Activated gamma-delta T cell treated with anti-CD3 and anti-CD28 coated beads, Interleukin-2, amount 50 U/mL, for 16 hours (primary cell): ENCODE results near the gene TNFRSF11A.
A peak's percentile ranks its signal among the peaks of the same experiment; 100 is the strongest.

ENCODE experiments used
- DNase-seq: peaks from one replicate; pipeline ENCODE4 v3.0.0-alpha.2; 2020; ENCODE audit warnings: low read depth

Gene TNFRSF11A

GRCh38 chr18:62418258-62418657, 93.1 kb downstream of the TNFRSF11A start:
- no peak for DNase-seq

DNA sequence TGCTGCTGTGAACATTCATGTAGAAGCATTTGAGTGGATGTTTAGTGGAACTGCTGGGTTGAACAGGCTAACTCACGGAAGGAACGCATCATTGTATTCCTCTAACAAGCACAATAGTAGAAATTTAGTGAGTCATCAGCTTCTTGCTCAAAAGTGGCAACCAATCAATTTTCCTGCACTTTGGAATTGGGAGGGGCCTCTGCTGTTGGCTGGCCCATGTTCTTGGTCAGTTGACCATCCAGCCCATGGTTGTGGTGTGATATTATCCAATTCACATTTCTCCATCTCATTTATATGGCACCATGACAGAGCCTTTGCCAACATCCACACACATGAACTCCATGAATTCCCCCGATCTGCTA, 95.0 kb downstream of the TNFRSF11A start:
- no peak for DNase-seq

GRCh38 chr18:62420513-62421209, 95.6 kb downstream of the TNFRSF11A start:
- peak; percentile 57 for DNase-seq

DNA sequence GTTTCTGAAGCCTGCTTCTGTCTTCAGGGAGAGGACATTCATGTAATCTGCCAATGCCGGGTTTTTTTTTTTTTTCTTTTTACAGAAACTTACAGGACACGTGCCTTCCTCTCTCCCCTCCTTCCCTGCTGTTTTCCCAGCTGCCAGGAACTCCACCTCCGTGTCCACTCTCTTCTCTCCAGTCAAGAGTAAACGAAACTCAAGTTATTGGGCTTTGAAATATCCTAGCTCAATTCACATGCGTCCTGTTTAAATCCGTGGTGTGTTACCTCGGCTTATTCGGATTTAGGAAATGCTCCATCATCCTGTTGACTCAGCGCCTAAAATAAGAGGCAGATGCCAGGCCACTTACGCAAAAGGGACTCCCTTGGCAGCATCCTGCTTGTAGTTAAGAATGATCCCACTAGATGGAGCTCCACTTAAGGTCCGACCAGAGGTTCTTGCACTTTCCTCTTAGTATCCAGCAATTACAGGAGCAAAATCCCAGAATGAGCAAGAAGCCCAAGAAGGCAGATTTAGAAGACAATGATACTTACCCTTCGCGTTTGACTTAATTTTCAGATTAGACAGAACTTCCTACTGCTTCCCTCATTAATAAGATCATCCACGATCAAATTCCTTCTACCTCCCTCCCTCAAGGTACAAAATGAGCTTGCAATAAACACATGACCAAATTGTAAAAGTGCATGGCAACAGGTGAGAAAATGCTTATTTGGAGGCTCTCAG, 100.5 kb downstream of the TNFRSF11A start:
- DNase-seq, result peak; percentile 29

GRCh38 chr18:62426191-62426488, 101.0 kb downstream of the TNFRSF11A start:
- no peak for DNase-seq

GRCh38 chr18:62432176-62432575, 107.1 kb downstream of the TNFRSF11A start:
- DNase-seq, result no peak

GRCh38 chr18:62434798-62435197, 109.7 kb downstream of the TNFRSF11A start:
- DNase-seq, result no peak

GRCh38 chr18:62435435-62436031, 110.4 kb downstream of the TNFRSF11A start:
- no peak for DNase-seq

DNA sequence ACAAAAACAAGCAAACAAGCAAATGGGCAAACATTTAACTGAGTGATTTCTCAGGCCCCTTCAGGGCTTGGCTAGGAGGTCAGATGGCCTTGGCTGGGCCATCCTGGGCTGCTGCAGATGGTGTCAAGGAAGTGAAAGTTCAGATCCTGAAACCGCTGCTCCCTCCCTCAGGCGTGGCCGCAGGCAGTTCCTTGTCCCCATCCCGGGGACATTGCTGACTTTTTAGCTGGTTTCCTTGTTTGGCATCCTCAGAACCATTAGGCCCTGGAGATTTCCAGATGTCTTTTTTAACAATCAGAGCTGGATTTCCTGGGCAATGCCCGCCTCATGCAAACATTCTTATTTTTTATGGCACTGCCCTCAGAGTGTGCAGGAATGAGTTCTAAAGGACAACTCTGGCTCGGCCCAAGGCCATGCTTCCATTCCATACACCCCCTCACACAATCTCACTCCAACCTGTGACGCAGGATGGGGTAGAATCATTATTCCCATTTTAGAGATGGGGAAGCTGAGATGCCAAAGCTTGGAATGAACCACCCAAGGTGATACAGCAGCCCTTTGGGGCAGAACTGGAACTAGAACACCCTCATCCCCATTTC, 111.6 kb downstream of the TNFRSF11A start:
- DNase-seq, result no peak

DNA sequence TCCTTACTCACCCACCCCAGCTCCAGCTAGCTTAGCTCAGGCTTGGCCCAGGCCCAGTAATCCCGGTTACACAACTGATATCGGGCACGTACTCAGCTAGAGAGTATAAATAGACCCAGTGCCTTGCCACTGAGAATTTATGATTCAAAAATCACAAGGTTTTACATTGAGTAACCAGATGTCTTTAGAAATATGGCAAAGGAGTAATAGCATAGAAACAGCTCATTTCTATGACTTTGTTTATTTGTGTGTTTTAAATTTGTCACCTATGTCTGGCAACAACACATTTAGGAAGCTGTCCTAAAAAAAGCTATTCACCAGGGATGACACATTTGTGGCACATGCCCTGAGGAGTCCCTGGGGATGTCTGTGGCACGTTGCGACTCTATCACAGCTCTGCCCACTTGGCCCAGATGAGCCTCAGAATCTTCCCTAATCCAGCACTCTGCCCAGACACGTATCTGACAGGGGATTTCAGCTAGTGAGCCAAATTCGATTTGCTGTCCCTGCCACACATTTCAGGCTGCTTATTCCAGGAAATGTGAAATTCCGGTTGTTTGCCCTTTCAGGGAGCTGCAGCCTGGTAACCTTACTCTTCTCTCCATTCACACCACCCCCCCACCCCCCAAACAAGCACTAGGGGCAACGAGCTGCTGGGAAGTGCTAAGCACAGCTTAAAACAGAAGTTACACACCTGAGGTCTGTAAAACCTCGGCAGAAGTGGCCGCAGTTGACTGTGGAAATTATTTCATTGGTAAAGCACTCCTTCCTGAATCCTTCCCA, 112.3 kb downstream of the TNFRSF11A start:
- no peak for DNase-seq

DNA sequence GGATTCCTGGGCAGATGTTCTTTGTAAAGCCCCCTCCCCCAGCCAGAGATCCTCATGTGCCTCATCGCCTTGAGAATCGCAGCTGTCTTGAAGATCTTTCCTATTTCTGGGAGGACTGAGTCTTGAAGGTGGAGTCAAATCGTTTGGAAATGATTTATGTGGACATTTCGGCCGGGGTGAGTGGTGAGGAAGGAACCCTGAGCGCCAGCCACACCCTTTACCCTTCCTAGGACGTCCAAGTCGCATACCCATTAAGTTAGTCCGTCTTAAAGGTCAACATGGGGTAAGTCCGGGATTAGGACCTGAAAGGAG, 112.9 kb downstream of the TNFRSF11A start:
- no peak for DNase-seq

DNA sequence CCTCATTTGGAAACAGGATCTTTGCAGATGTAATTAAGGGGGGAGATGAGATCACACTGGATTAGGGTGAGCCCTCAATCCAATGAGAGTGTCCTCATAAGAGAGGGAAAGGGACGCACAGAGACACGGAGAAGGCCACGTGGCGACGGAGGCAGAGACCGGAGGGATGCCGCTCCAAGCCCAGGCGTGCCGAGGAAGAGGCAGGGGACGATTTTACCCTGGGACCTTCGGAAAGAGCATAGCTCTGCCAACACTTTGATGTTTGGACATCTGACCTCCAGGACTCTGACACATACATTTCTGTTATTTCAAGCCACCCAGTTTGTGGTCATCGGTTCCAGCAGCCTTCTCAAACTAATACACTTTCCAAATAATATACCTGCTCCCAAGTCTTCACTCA, 113.3 kb downstream of the TNFRSF11A start:
- DNase-seq, result no peak

DNA sequence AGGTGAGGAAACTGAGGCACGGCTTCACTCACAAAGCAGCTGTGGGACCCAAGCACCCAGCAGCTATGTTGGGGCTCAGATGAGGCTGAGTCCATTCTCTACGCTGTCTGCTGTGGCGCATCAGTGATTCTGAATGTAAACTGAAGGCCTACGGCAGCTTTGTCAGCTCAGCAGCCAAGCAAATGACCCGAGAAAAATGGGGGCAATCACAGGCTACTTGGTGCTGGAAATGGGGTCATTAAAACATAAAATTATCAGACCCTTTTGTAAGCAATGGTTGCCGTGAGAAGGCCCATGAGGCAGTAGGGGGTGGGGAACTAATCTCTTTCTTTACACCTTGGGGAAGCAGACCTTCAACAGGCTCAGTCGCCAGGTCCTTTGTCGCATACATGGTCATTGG, 113.8 kb downstream of the TNFRSF11A start:
- no peak for DNase-seq
